Measurements from ENCODE around the gene RACK1. TPM values are rescaled to one million over a fixed set of nuclear protein-coding genes. Genes with fewer than 3 reads are reported as not detected.

Gene RACK1
- total RNA-seq, 1 donor from 2014 or later = 1,189 TPM

GRCh38 chr5:181236954-181237641, 6.6 kb downstream of the RACK1 start:
- Mint-ChIP-seq H3K4me1 (ENCODE audit: low read depth) (peaks cover 33% of the 10 kb centered on the region), H3K27ac (ENCODE audit: unreplicated experiment) (peak overlapping the region; percentile 38), H3K4me3 (ENCODE audit: unreplicated experiment) (no peak overlapping the region), H3K9me3 (ENCODE audit: low read depth) (no peaks in the 10 kb centered on the region), H3K36me3 (ENCODE audit: low read depth) (peaks cover 44% of the 10 kb centered on the region), H3K27me3 (ENCODE audit: low read depth) (no peaks in the 10 kb centered on the region)
- no peak for DNase-seq (ENCODE audit: low spot score)
- no peak for TF ChIP-seq CTCF (IDR thresholded peaks at IDR 0.05)

GRCh38 chr5:181236471-181236870, 7.2 kb downstream of the RACK1 start:
- no peak for DNase-seq (ENCODE audit: low spot score)
- Mint-ChIP-seq H3K4me1 (ENCODE audit: low read depth) (peaks cover 26% of the 10 kb centered on the region), H3K36me3 (ENCODE audit: low read depth) (peaks cover 38% of the 10 kb centered on the region), H3K9me3 (ENCODE audit: low read depth) (no peaks in the 10 kb centered on the region), H3K27ac (ENCODE audit: unreplicated experiment) (no peak overlapping the region), H3K4me3 (ENCODE audit: unreplicated experiment) (no peak overlapping the region), H3K27me3 (ENCODE audit: low read depth) (no peaks in the 10 kb centered on the region)
- TF ChIP-seq CTCF (IDR thresholded peaks at IDR 0.05) = no peak

- peaks cover 20% of the 10 kb centered on the region for H3K4me1 Mint-ChIP-seq (ENCODE audit: low read depth)
- peak overlapping the region; percentile 70 for H3K27ac Mint-ChIP-seq (ENCODE audit: unreplicated experiment)
- H3K27me3 Mint-ChIP-seq (ENCODE audit: low read depth) = no peaks in the 10 kb centered on the region
- peaks cover 38% of the 10 kb centered on the region for H3K36me3 Mint-ChIP-seq (ENCODE audit: low read depth)
- no peak overlapping the region for H3K4me3 Mint-ChIP-seq (ENCODE audit: unreplicated experiment)
- TF ChIP-seq CTCF (IDR thresholded peaks at IDR 0.05) = no peak
- H3K9me3 Mint-ChIP-seq (ENCODE audit: low read depth) = no peaks in the 10 kb centered on the region
- DNase-seq (ENCODE audit: low spot score) = no peak
These were observed 7.9 kb downstream of the RACK1 start for GRCh38 chr5:181235689-181236366.

- Mint-ChIP-seq H3K9me3 (ENCODE audit: low read depth) (no peaks in the 10 kb centered on the region), H3K4me1 (ENCODE audit: low read depth) (peaks cover 17% of the 10 kb centered on the region), H3K36me3 (ENCODE audit: low read depth) (peaks cover 40% of the 10 kb centered on the region), H3K27me3 (ENCODE audit: low read depth) (no peaks in the 10 kb centered on the region), H3K4me3 (ENCODE audit: unreplicated experiment) (no peak overlapping the region), H3K27ac (ENCODE audit: unreplicated experiment) (peak overlapping the region; percentile 70)
- no peak for DNase-seq (ENCODE audit: low spot score)
- no peak for TF ChIP-seq CTCF (IDR thresholded peaks at IDR 0.05)
These were observed 8.4 kb downstream of the RACK1 start for GRCh38 chr5:181235323-181235688.

- no peak for TF ChIP-seq CTCF (IDR thresholded peaks at IDR 0.05)
- Mint-ChIP-seq H3K4me3 (ENCODE audit: unreplicated experiment) (no peak overlapping the region), H3K27me3 (ENCODE audit: low read depth) (no peaks in the 10 kb centered on the region), H3K4me1 (ENCODE audit: low read depth) (peaks cover 17% of the 10 kb centered on the region), H3K36me3 (ENCODE audit: low read depth) (peaks cover 40% of the 10 kb centered on the region), H3K9me3 (ENCODE audit: low read depth) (no peaks in the 10 kb centered on the region), H3K27ac (ENCODE audit: unreplicated experiment) (peak overlapping the region; percentile 77)
- no peak for DNase-seq (ENCODE audit: low spot score)
These were observed 9.0 kb downstream of the RACK1 start for GRCh38 chr5:181234455-181235306.

Measured in chondrocyte (in vitro differentiated cells).